GM12864 (cell line): ENCODE measurements around the gene GREM2.
A peak's percentile ranks its signal among the peaks of the same experiment; 100 is the strongest.

Source experiments
- DNase-seq: peaks from one replicate; pipeline ENCODE4 v3.0.0-alpha.2; 2011; ENCODE audit warnings: low read depth
- H3K4me3 ChIP-seq: 2 replicates; pipeline ENCODE4 v1.5.1; 2011; ENCODE audit warnings: mild to moderate bottlenecking, low read depth, low read length, control low read depth
- CTCF ChIP-seq: IDR thresholded peaks from 2 replicates; pipeline ENCODE4 v1.5.1; 2011; ENCODE audit warnings: low read depth, mild to moderate bottlenecking, moderate library complexity, low read length, control low read depth, inconsistent platforms; ENCODE audit errors: missing control alignments

The GREM2 gene

GRCh38 chr1:240611619-240612480 lies at the start of gene GREM2:
GREM2 (minus strand) TSS chr1:240612155; CDS start chr1:240493475, 118,680 bp downstream.
- peak within 1 kb of the TSS; percentile 32 for H3K4me3 ChIP-seq
- TF ChIP-seq CTCF = no peak
- DNase-seq = peak; percentile 21

- no peak overlapping the region for H3K4me3 ChIP-seq
- no peak for DNase-seq
- TF ChIP-seq CTCF = no peak
These were observed 46.5 kb upstream of the GREM2 start for GRCh38 chr1:240658312-240658960.

- no peak for TF ChIP-seq CTCF
- no peak overlapping the region for H3K4me3 ChIP-seq
- no peak for DNase-seq
These were observed 44.6 kb upstream of the GREM2 start for GRCh38 chr1:240656531-240656930.

GRCh38 chr1:240652961-240653409 lies 41.0 kb upstream of the GREM2 start:
- TF ChIP-seq CTCF = no peak
- no peak for DNase-seq
- no peak overlapping the region for H3K4me3 ChIP-seq

- TF ChIP-seq CTCF = no peak
- H3K4me3 ChIP-seq = no peak overlapping the region
- DNase-seq = no peak
These were observed 40.6 kb upstream of the GREM2 start for GRCh38 chr1:240652549-240652948.

- no peak for DNase-seq
- no peak for TF ChIP-seq CTCF
- no peak overlapping the region for H3K4me3 ChIP-seq
These were observed 38.9 kb upstream of the GREM2 start for GRCh38 chr1:240650877-240651276.
